H1 (cell line): ENCODE data around the gene CDCA7L. TPM values are rescaled to one million over a fixed set of nuclear protein-coding genes. Genes with fewer than 3 reads are reported as not detected.

Experiments used
- CTCF ChIA-PET: fragments of 300-600 bp; sonication (Branson Sonifier 250); formaldehyde crosslinking; loops from one replicate; lab custom pipeline; 2021; ENCODE audit not compliant: partially characterized antibody; lab: Charles Lee
- POLR2A ChIA-PET: fragments of 300-600 bp; sonication (Branson Sonifier 250); formaldehyde crosslinking; loops from one replicate; lab custom pipeline; 2021; ENCODE audit warnings: inconsistent platforms; ENCODE audit not compliant: partially characterized antibody; lab: Charles Lee
- DNase-seq, 2 experiments: peaks; one replicate each; pipeline versions ENCODE4 v3.0.0 to v3.0.0-alpha.2; 2010 to 2022; ENCODE audit warnings: low spot score in 2 of 2, low read depth in 1 of 2, mixed read lengths in 1 of 2
- FAIRE-seq: peaks from 2 replicates; lab custom pipeline; 2011; peaks lifted over from hg19 to GRCh38; lab: Jason Lieb, UNC
- H2AFZ ChIP-seq: 2 replicates; pipeline ENCODE4 v1.8.1; 2012; ENCODE audit warnings: low read length, inconsistent platforms
- H2AK5ac ChIP-seq: 2 replicates; pipeline ENCODE4 v1.6.1; 2013; ENCODE audit warnings: low read depth, low read length
- H2BK120ac ChIP-seq: replicated peaks from 2 replicates; pipeline ENCODE3; 2013; ENCODE audit warnings: low read depth, low read length, inconsistent platforms
- H2BK12ac ChIP-seq: 2 replicates; pipeline ENCODE4 v1.6.1; 2013; ENCODE audit warnings: low read depth, low read length
- H2BK15ac ChIP-seq: 2 replicates; pipeline ENCODE4 v1.6.1; 2013; ENCODE audit warnings: low read length
- H2BK20ac ChIP-seq: 2 replicates; pipeline ENCODE4 v1.6.1; 2013; ENCODE audit warnings: low read length
- H2BK5ac ChIP-seq: 2 replicates; pipeline ENCODE4 v1.6.1; 2013; ENCODE audit warnings: low read depth, low read length
- H3K14ac ChIP-seq: 2 replicates; pipeline ENCODE4 v1.6.1; 2013; ENCODE audit warnings: inconsistent platforms; ENCODE audit not compliant: insufficient read length
- H3K18ac ChIP-seq: 2 replicates; pipeline ENCODE4 v1.6.1; 2013; ENCODE audit warnings: low read length; ENCODE audit errors: extremely low read depth
- H3K23ac ChIP-seq: 2 replicates; pipeline ENCODE4 v1.6.1; 2013; ENCODE audit warnings: inconsistent platforms; ENCODE audit not compliant: insufficient read length
- H3K23me2 ChIP-seq: 2 replicates; pipeline ENCODE4 v1.6.1; 2013; ENCODE audit warnings: low read depth, low read length
- H3K27ac ChIP-seq: 2 replicates; pipeline ENCODE4 v1.6.1; 2011; ENCODE audit warnings: low read depth, low read length, inconsistent platforms
- H3K27me3 ChIP-seq, 4 experiments: replicated peaks in 1 of 4; 1 replicate in 1 of 4; 2 replicates in 3 of 4; pipeline versions ENCODE4 v1.6.1 to v1.8.1; 2011 to 2013; ENCODE audit warnings: low read length in 3 of 4, mild to moderate bottlenecking in 3 of 4, inconsistent platforms in 2 of 4, mixed read lengths in 2 of 4, moderate library complexity in 1 of 4; ENCODE audit not compliant: control insufficient read depth in 3 of 4, insufficient read depth in 3 of 4; ENCODE audit errors: extremely low read depth in 1 of 4
- H3K36me3 ChIP-seq, 4 experiments: 2 replicates each; pipeline versions ENCODE4 v1.6.1 to v1.8.1; 2011 to 2013; ENCODE audit warnings: mild to moderate bottlenecking in 4 of 4, low read length in 3 of 4, moderate library complexity in 2 of 4, control low read depth in 1 of 4, inconsistent platforms in 1 of 4; ENCODE audit not compliant: insufficient read depth in 4 of 4, control insufficient read depth in 2 of 4
- H3K4ac ChIP-seq: replicated peaks from 2 replicates; pipeline ENCODE3; 2013; ENCODE audit warnings: low read length, low read depth, mixed read lengths, inconsistent platforms; ENCODE audit not compliant: insufficient read length
- H3K4me1 ChIP-seq, 4 experiments: replicated peaks in 1 of 4; 1 replicate in 1 of 4; 2 replicates in 3 of 4; pipeline versions ENCODE4 v1.6.1 to v1.8.1; 2011 to 2013; ENCODE audit warnings: low read length in 3 of 4, inconsistent platforms in 2 of 4, mixed read lengths in 1 of 4; ENCODE audit not compliant: insufficient read depth in 4 of 4, control insufficient read depth in 3 of 4
- H3K4me2 ChIP-seq, 2 experiments: 2 replicates each; pipeline versions ENCODE4 v1.6.1 to v1.8.1; 2011 to 2013; ENCODE audit warnings: low read depth in 2 of 2, low read length in 2 of 2, control low read depth in 1 of 2, inconsistent platforms in 1 of 2, mild to moderate bottlenecking in 1 of 2; ENCODE audit not compliant: insufficient read depth in 1 of 2
- H3K4me3 ChIP-seq, 4 experiments: fragments of 200-600, 300-600 bp in 1 of 4; sonication (generic), shearing (Covaris generic), sonication (Bioruptor Twin) in 1 of 4; 2 replicates each; pipeline versions ENCODE4 v1.5.1 to v1.8.1; 2011 to 2016; ENCODE audit warnings: low read length in 4 of 4, low read depth in 3 of 4, control low read depth in 2 of 4, inconsistent platforms in 2 of 4, mild to moderate bottlenecking in 2 of 4, mixed read lengths in 1 of 4, moderate library complexity in 1 of 4; ENCODE audit not compliant: insufficient read depth in 2 of 4; ENCODE audit errors: extremely low read depth in 1 of 4
- H3K56ac ChIP-seq: replicated peaks from 2 replicates; pipeline ENCODE3; 2013; ENCODE audit warnings: low read depth, mild to moderate bottlenecking, mixed read lengths, low read length, inconsistent platforms; ENCODE audit not compliant: insufficient read length
- H3K79me1 ChIP-seq: 2 replicates; pipeline ENCODE4 v1.6.1; 2013; ENCODE audit warnings: low read depth, low read length, control low read depth
- H3K79me2 ChIP-seq, 2 experiments: 2 replicates each; pipeline versions ENCODE4 v1.6.1 to v1.8.1; 2012 to 2013; ENCODE audit warnings: low read length in 2 of 2, mild to moderate bottlenecking in 2 of 2, inconsistent platforms in 1 of 2; ENCODE audit not compliant: insufficient read depth in 2 of 2, control insufficient read depth in 1 of 2
- H3K9ac ChIP-seq, 4 experiments: replicated peaks in 1 of 4; 1 replicate in 1 of 4; 2 replicates in 3 of 4; pipeline versions ENCODE4 v1.6.1 to v1.8.1; 2011 to 2013; ENCODE audit warnings: low read depth in 3 of 4, low read length in 3 of 4, control low read depth in 2 of 4, mild to moderate bottlenecking in 2 of 4, moderate library complexity in 2 of 4, inconsistent platforms in 1 of 4; ENCODE audit errors: extremely low read depth in 1 of 4
- H3K9me3 ChIP-seq, 2 experiments: 2 replicates each; pipeline versions ENCODE4 v1.6.1 to v1.8.1; 2012 to 2013; ENCODE audit warnings: mild to moderate bottlenecking in 2 of 2, moderate library complexity in 2 of 2, control low read depth in 1 of 2, inconsistent platforms in 1 of 2, low read depth in 1 of 2, low read length in 1 of 2, mixed read lengths in 1 of 2; ENCODE audit not compliant: insufficient read depth in 2 of 2
- H4K20me1 ChIP-seq, 2 experiments: replicated peaks in 1 of 2; 2 replicates each; pipeline versions ENCODE3 to v1.8.1; 2011 to 2013; ENCODE audit warnings: inconsistent platforms in 2 of 2, low read length in 2 of 2, mild to moderate bottlenecking in 1 of 2; ENCODE audit not compliant: insufficient read depth in 2 of 2, control insufficient read depth in 1 of 2
- H4K5ac ChIP-seq: 2 replicates; pipeline ENCODE4 v1.6.1; 2013; ENCODE audit warnings: low read length, low read depth, mixed read lengths, inconsistent platforms; ENCODE audit not compliant: insufficient read length
- H4K8ac ChIP-seq: 2 replicates; pipeline ENCODE4 v1.8.0; 2013; ENCODE audit warnings: mild to moderate bottlenecking, moderate library complexity, low read length, inconsistent platforms; ENCODE audit not compliant: insufficient read depth; ENCODE audit errors: extremely low read depth
- H4K91ac ChIP-seq: replicated peaks from 2 replicates; pipeline ENCODE3; 2013; ENCODE audit warnings: low read length, mixed read lengths, inconsistent platforms; ENCODE audit not compliant: insufficient read length
- CBX5 ChIP-seq: fragments of 300-800, 300-1000 bp; sonication (generic); IDR thresholded peaks from 2 replicates; pipeline ENCODE4 v1.7.1; 2016; ENCODE audit warnings: antibody characterized with exemption, low read length, low read depth
- CHD2 ChIP-seq: IDR thresholded peaks from 2 replicates; pipeline ENCODE4 v1.6.1; 2012; ENCODE audit warnings: low read length, improper control_type of control experiment
- SP1 ChIP-seq: IDR thresholded peaks from 2 replicates; pipeline ENCODE4 v1.6.1; 2011; ENCODE audit warnings: low read depth, low read length
- SP4 ChIP-seq: IDR thresholded peaks from 2 replicates; pipeline ENCODE4 v1.6.1; 2012; ENCODE audit warnings: low read length, inconsistent platforms
- TEAD4 ChIP-seq: IDR thresholded peaks from 2 replicates; pipeline ENCODE4 v1.6.1; 2012; ENCODE audit warnings: low read depth, low read length, inconsistent platforms, mixed read lengths
- polyA plus RNA-seq, 7 experiments: library from polyadenylated mRNA; depleted of rRNA in 3 of 7; stranded (reverse) in 5 of 7; unstranded in 2 of 7; fragments of >200 nt in 5 of 7; fragments of 200-250 nt in 2 of 7; gene quantifications; 1 replicate in 5 of 7; 2 replicates in 1 of 7; 4 replicates in 1 of 7; pipeline versions ENCODE4 v1.2.1 to v1.2.3, GENCODE V29; 2011 to 2013; ENCODE audit warnings: missing spikeins in 2 of 7, mixed read lengths in 2 of 7
- total RNA-seq: library from RNA; stranded (reverse); fragmentation: NEBNext Ultra II Directional; extraction: Animal tissue kit (Norgen Biotek cat#: 25700); gene quantifications from 2 replicates; pipeline ENCODE4 v1.2.1, GENCODE V29; 2021

Gene CDCA7L
- total and polyA plus RNA-seq, 2 of the 8 experiments (the other 6 are each of a cell fraction or from before 2014, with no cell fraction given): 93.8 to 168 TPM

GRCh38 chr7:21934808-21935207, 10.9 kb downstream of the CDCA7L start:
- Histone ChIP-seq H3K4me2 (no peak overlapping the region), H2BK120ac (no peak overlapping the region), H4K5ac (no peak overlapping the region), H3K23me2 (no peaks in the 10 kb centered on the region; the same call in 1 of the 2 replicates), H3K27me3 (no peaks in the 10 kb centered on the region), H3K18ac (no peak overlapping the region), H4K20me1 (peaks cover 3% of the 10 kb centered on the region in 2 experiments), H3K14ac (no peak overlapping the region), H3K56ac (no peak overlapping the region), H3K4me3 (no peak overlapping the region), H2BK15ac (no peak overlapping the region), H3K9me3 (no peaks in the 10 kb centered on the region), H3K79me1 (peaks cover under 1% of the 10 kb centered on the region; the same call in 1 of the 2 replicates), H3K4me1 (peaks cover 3 to 5% (median 4%) of the 10 kb centered on the region in 4 experiments; a peak in 4 of 7 replicates), H4K8ac (no peak overlapping the region), H4K91ac (no peak overlapping the region), H3K79me2 (peaks cover 3 to 98% of the 10 kb centered on the region in 2 experiments), H2BK12ac (no peak overlapping the region), H3K9ac (no peak overlapping the region), H2AK5ac (no peak overlapping the region), H3K4ac (no peak overlapping the region), H2AFZ (no peak overlapping the region), H2BK5ac (no peak overlapping the region), H3K27ac (no peak overlapping the region), H3K36me3 (peaks cover 0 to 5% (median 1%) of the 10 kb centered on the region in 4 experiments; a peak in 2 of 8 replicates), H3K23ac (no peak overlapping the region), H2BK20ac (no peak overlapping the region)
- POLR2A ChIA-PET: interaction anchor here (1.1 kb wide), 1 partner anchor 10 kb away, joined by 3 read pairs; the partner anchor contains the start of gene CDCA7L
- CTCF ChIA-PET: no interaction called here
- FAIRE-seq: no peak
- DNase-seq: no peak
- TF ChIP-seq TEAD4 (no peak), CBX5 (no peak), SP4 (no peak), SP1 (no peak), CHD2 (no peak)
